GM12891 (cell line): Measurements from ENCODE around the gene THEM4.

ENCODE experiments used
- PAX5 ChIP-seq: IDR thresholded peaks from 2 replicates; pipeline ENCODE4 v1.6.1; 2011; ENCODE audit warnings: low read length, moderate library complexity, mild to moderate bottlenecking; ENCODE audit not compliant: insufficient read depth, severe bottlenecking
- POLR2A ChIP-seq: IDR thresholded peaks from 2 replicates; pipeline ENCODE4 v1.6.1; 2011; ENCODE audit warnings: low read depth, low read length, control low read depth
- POLR2AphosphoS5 ChIP-seq: IDR thresholded peaks from 2 replicates; pipeline ENCODE4 v1.6.1; 2011; ENCODE audit warnings: low read depth, low read length, control low read depth
- POU2F2 ChIP-seq: IDR thresholded peaks from 2 replicates; pipeline ENCODE4 v1.6.1; 2011; ENCODE audit warnings: low read depth, mild to moderate bottlenecking, control low read depth, low read length, moderate library complexity
- SPI1 ChIP-seq: IDR thresholded peaks from 2 replicates; pipeline ENCODE4 v1.6.1; 2011; ENCODE audit warnings: low read depth, low read length, control low read depth
- TAF1 ChIP-seq: IDR thresholded peaks from 2 replicates; pipeline ENCODE4 v1.6.1; 2011; ENCODE audit warnings: low read depth, low read length, control low read depth

- TF ChIP-seq SPI1 (no peak), POLR2A (no peak), POLR2AphosphoS5 (no peak), TAF1 (no peak), POU2F2 (no peak), PAX5 (no peak)
Observed at GRCh38 chr1:151835596-151835995, 73.7 kb downstream of the THEM4 start.
